Stomach (tissue), 4 donors: ENCODE data around the gene RCN2.

ENCODE experiments used
- POLR2A ChIP-seq, 4 donors: fragments of 450-650 bp; IDR thresholded peaks; one replicate each; pipeline ENCODE4 v1.6.1; 2016; ENCODE audit warnings: antibody characterized with exemption in 4 of 4, control low read depth in 2 of 4, mild to moderate bottlenecking in 1 of 4, moderate library complexity in 1 of 4
- POLR2AphosphoS5 ChIP-seq, 3 donors: sonication (generic); formaldehyde crosslinking; IDR thresholded peaks; one replicate each; pipeline ENCODE4 v1.6.1; 2016; ENCODE audit warnings: antibody characterized with exemption in 3 of 3
- TF ChIP-seq, protein P1 (sequence below), 7 experiments: fragments of 450-650 bp in 4 of 7; fragments of 200-600 bp in 3 of 7; sonication (generic) in 3 of 7; IDR thresholded peaks; one replicate each; pipeline ENCODE4 v1.5.1; 2016 to 2019; ENCODE audit warnings: antibody characterized with exemption in 7 of 7, control low read depth in 2 of 7, mild to moderate bottlenecking in 1 of 7

DNA sequence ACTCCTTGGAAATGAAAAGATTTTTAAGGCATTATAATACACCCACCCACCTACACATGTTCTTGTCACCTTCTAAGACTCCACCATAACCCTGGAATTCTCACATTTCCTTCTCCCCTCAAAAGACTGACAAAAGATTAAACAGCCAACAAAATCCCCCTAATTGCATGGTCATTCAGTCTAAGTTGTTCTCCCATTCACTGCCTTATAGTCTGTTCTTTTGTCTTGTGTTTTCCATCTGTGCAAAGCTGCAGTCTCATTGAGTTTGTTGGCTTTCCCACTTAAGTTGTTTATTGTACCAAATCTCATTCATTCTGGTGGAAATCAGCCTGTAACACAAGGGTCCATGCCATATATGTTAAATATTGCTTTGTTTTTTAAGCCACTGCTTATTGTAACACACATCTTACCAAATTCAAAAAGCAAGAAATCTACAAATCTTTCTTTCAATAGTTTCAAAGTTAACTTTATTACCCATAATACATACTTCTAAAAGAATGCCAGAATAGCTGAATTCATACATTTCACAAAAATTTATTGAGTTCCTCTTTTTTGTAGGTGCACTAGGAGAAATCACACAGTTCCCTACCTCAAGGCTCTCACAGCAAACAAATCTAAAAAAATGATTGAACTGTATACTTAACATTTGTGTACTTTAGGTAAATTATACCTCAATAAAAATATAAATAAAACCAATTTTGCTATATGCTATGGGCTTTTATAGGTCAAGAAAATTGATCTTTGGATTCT lies 2.4 kb upstream of the RCN2 start:
- TF ChIP-seq, protein P1, sequence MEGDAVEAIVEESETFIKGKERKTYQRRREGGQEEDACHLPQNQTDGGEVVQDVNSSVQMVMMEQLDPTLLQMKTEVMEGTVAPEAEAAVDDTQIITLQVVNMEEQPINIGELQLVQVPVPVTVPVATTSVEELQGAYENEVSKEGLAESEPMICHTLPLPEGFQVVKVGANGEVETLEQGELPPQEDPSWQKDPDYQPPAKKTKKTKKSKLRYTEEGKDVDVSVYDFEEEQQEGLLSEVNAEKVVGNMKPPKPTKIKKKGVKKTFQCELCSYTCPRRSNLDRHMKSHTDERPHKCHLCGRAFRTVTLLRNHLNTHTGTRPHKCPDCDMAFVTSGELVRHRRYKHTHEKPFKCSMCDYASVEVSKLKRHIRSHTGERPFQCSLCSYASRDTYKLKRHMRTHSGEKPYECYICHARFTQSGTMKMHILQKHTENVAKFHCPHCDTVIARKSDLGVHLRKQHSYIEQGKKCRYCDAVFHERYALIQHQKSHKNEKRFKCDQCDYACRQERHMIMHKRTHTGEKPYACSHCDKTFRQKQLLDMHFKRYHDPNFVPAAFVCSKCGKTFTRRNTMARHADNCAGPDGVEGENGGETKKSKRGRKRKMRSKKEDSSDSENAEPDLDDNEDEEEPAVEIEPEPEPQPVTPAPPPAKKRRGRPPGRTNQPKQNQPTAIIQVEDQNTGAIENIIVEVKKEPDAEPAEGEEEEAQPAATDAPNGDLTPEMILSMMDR (IDR thresholded peaks at IDR 0.05): no peak
- no peak for TF ChIP-seq POLR2A (IDR thresholded peaks at IDR 0.05)
- TF ChIP-seq POLR2AphosphoS5 (IDR thresholded peaks at IDR 0.05): no peak
